ENCODE measurements around the gene ELOB. TPM values are rescaled to one million over a fixed set of nuclear protein-coding genes. Genes with fewer than 3 reads are reported as not detected.

Gene ELOB
- total and polyA plus RNA-seq, 3 experiments from 2014 or later: 274 to 338 (median 322) TPM

- ChIA-PET POLR2A (no interaction called here), CTCF (interaction anchor here (1.2 kb wide), 1 partner anchor 12 kb away, joined by 3 read pairs; no protein-coding TSS in a partner anchor)
- Mint-ChIP-seq H3K9me3 (no peaks in the 10 kb centered on the region), H3K36me3 (no peaks in the 10 kb centered on the region), H3K27me3 (peaks cover 17 to 48% of the 10 kb centered on the region in 2 donors), H3K4me1 (peaks cover 0 to 14% (median 2%) of the 10 kb centered on the region in 3 donors), H3K27ac (no peak overlapping the region), H3K4me3 (no peak overlapping the region)
- Histone ChIP-seq H3K27me3 (ENCODE audit: insufficient read depth, low read length, poor library complexity, severe bottlenecking) (no peaks in the 10 kb centered on the region), H3K4me3 (ENCODE audit: low read length) (no peak overlapping the region), H3K27ac (ENCODE audit: low read depth, low read length) (no peak overlapping the region), H3K4me1 (ENCODE audit: insufficient read depth, low read length) (peaks cover 6% of the 10 kb centered on the region), H3K9me3 (ENCODE audit: low read length) (no peaks in the 10 kb centered on the region), H3K36me3 (ENCODE audit: insufficient read depth, low read length) (no peaks in the 10 kb centered on the region)
- DNase-seq: peak in 1 of 5 donors; percentile 32
These were observed 13.6 kb upstream of the ELOB start for GRCh38 chr16:2790631-2791030.

- H3K36me3 Mint-ChIP-seq: no peaks in the 10 kb centered on the region
- H3K9me3 ChIP-seq (ENCODE audit: low read length): no peaks in the 10 kb centered on the region
- H3K27ac ChIP-seq (ENCODE audit: low read depth, low read length): no peak overlapping the region
- no peak overlapping the region for H3K27ac Mint-ChIP-seq
- no peaks in the 10 kb centered on the region for H3K36me3 ChIP-seq (ENCODE audit: insufficient read depth, low read length)
- ChIA-PET CTCF (no interaction called here), POLR2A (no interaction called here)
- H3K27me3 Mint-ChIP-seq: peaks cover 15 to 28% of the 10 kb centered on the region in 2 donors
- DNase-seq: peak in 1 of 5 donors; percentile 17
- peaks cover 0 to 21% (median 5%) of the 10 kb centered on the region in 3 donors for H3K4me1 Mint-ChIP-seq
- no peak overlapping the region for H3K4me3 ChIP-seq (ENCODE audit: low read length)
- H3K4me1 ChIP-seq (ENCODE audit: insufficient read depth, low read length): peaks cover 12% of the 10 kb centered on the region
- no peaks in the 10 kb centered on the region for H3K9me3 Mint-ChIP-seq
- no peak overlapping the region for H3K4me3 Mint-ChIP-seq
- H3K27me3 ChIP-seq (ENCODE audit: insufficient read depth, low read length, poor library complexity, severe bottlenecking): no peaks in the 10 kb centered on the region
These were observed 10.9 kb upstream of the ELOB start for GRCh38 chr16:2787961-2788360.

GRCh38 chr16:2787406-2787805, 10.3 kb upstream of the ELOB start, which contains the start of gene PRSS33:
PRSS33 (minus strand) TSS chr16:2787560; CDS start chr16:2786547, 1,013 bp downstream.
- CTCF ChIA-PET: no interaction called here
- H3K36me3 ChIP-seq (ENCODE audit: insufficient read depth, low read length): no peaks in the 10 kb centered on the region
- DNase-seq: peak in 1 of 5 donors; percentile 39
- POLR2A ChIA-PET: no interaction called here
- H3K27me3 Mint-ChIP-seq: peaks cover 15 to 25% of the 10 kb centered on the region in 2 donors
- peak within 1 kb of the TSS in 4 of 7 donors; percentile 45 to 57 (median 50) for H3K4me3 Mint-ChIP-seq
- no peaks in the 10 kb centered on the region for H3K9me3 ChIP-seq (ENCODE audit: low read length)
- peaks cover 0 to 21% (median 5%) of the 10 kb centered on the region in 3 donors for H3K4me1 Mint-ChIP-seq
- no peaks in the 10 kb centered on the region for H3K9me3 Mint-ChIP-seq
- H3K36me3 Mint-ChIP-seq: no peaks in the 10 kb centered on the region
- no peak within 1 kb of the TSS for H3K4me3 ChIP-seq (ENCODE audit: low read length)
- no peaks in the 10 kb centered on the region for H3K27me3 ChIP-seq (ENCODE audit: insufficient read depth, low read length, poor library complexity, severe bottlenecking)
- H3K27ac ChIP-seq (ENCODE audit: low read depth, low read length): no peak within 1 kb of the TSS
- H3K4me1 ChIP-seq (ENCODE audit: insufficient read depth, low read length): peaks cover 12% of the 10 kb centered on the region
- H3K27ac Mint-ChIP-seq: peak within 1 kb of the TSS in 1 of 8 donors; percentile 54

- H3K27ac Mint-ChIP-seq: no peak overlapping the region
- H3K4me3 Mint-ChIP-seq: peak overlapping the region in 1 of 7 donors; percentile 51
- no peaks in the 10 kb centered on the region for H3K36me3 Mint-ChIP-seq
- Histone ChIP-seq H3K27me3 (ENCODE audit: insufficient read depth, low read length, poor library complexity, severe bottlenecking) (no peaks in the 10 kb centered on the region), H3K36me3 (ENCODE audit: insufficient read depth, low read length) (no peaks in the 10 kb centered on the region), H3K4me1 (ENCODE audit: insufficient read depth, low read length) (peaks cover 12% of the 10 kb centered on the region), H3K27ac (ENCODE audit: low read depth, low read length) (no peak overlapping the region), H3K9me3 (ENCODE audit: low read length) (no peaks in the 10 kb centered on the region), H3K4me3 (ENCODE audit: low read length) (no peak overlapping the region)
- POLR2A ChIA-PET: no interaction called here
- peaks cover 0 to 21% (median 5%) of the 10 kb centered on the region in 3 donors for H3K4me1 Mint-ChIP-seq
- CTCF ChIA-PET: no interaction called here
- no peaks in the 10 kb centered on the region for H3K9me3 Mint-ChIP-seq
- no peak for DNase-seq
- peaks cover 13 to 21% of the 10 kb centered on the region in 2 donors for H3K27me3 Mint-ChIP-seq
These were observed 9.7 kb upstream of the ELOB start for GRCh38 chr16:2786826-2787151.

GRCh38 chr16:2786061-2786825, 9.2 kb upstream of the ELOB start:
- ChIA-PET CTCF (no interaction called here), POLR2A (interaction anchor here (0.6 kb wide), 1 partner anchor 14 kb away, joined by 4 read pairs; no protein-coding TSS in a partner anchor)
- no peaks in the 10 kb centered on the region for H3K36me3 ChIP-seq (ENCODE audit: insufficient read depth, low read length)
- DNase-seq: peak in 1 of 5 donors; percentile 32
- H3K4me3 Mint-ChIP-seq: peak overlapping the region in 6 of 7 donors; percentile 23 to 72 (median 54)
- H3K4me1 ChIP-seq (ENCODE audit: insufficient read depth, low read length): peaks cover 12% of the 10 kb centered on the region
- H3K4me3 ChIP-seq (ENCODE audit: low read length): peak overlapping the region; percentile 53
- H3K4me1 Mint-ChIP-seq: peaks cover 0 to 21% (median 5%) of the 10 kb centered on the region in 3 donors
- no peaks in the 10 kb centered on the region for H3K36me3 Mint-ChIP-seq
- no peaks in the 10 kb centered on the region for H3K9me3 ChIP-seq (ENCODE audit: low read length)
- peaks cover 10 to 17% of the 10 kb centered on the region in 2 donors for H3K27me3 Mint-ChIP-seq
- no peak overlapping the region for H3K27ac ChIP-seq (ENCODE audit: low read depth, low read length)
- no peak overlapping the region for H3K27ac Mint-ChIP-seq
- H3K27me3 ChIP-seq (ENCODE audit: insufficient read depth, low read length, poor library complexity, severe bottlenecking): no peaks in the 10 kb centered on the region
- no peaks in the 10 kb centered on the region for H3K9me3 Mint-ChIP-seq

- H3K36me3 ChIP-seq (ENCODE audit: insufficient read depth, low read length): no peaks in the 10 kb centered on the region
- CTCF ChIA-PET: interaction anchor here (1.0 to 1.1 kb wide), 2 partner anchors 11 to 53 kb away, joined by 3 to 4 read pairs; no protein-coding TSS in a partner anchor
- H3K36me3 Mint-ChIP-seq: no peaks in the 10 kb centered on the region
- H3K9me3 ChIP-seq (ENCODE audit: low read length): no peaks in the 10 kb centered on the region
- H3K4me3 ChIP-seq (ENCODE audit: low read length): peak overlapping the region; percentile 53
- DNase-seq: peak; percentile 6 to 61 (median 33)
- peaks cover 0 to 21% (median 5%) of the 10 kb centered on the region in 3 donors for H3K4me1 Mint-ChIP-seq
- no peak overlapping the region for H3K27ac ChIP-seq (ENCODE audit: low read depth, low read length)
- POLR2A ChIA-PET: interaction anchor here (0.6 kb wide), 1 partner anchor 13 kb away, joined by 4 read pairs; no protein-coding TSS in a partner anchor
- H3K4me1 ChIP-seq (ENCODE audit: insufficient read depth, low read length): peaks cover 12% of the 10 kb centered on the region
- peaks cover 8 to 9% of the 10 kb centered on the region in 2 donors for H3K27me3 Mint-ChIP-seq
- peak overlapping the region; percentile 79 to 96 (median 84) for H3K4me3 Mint-ChIP-seq
- peak overlapping the region in 6 of 8 donors; percentile 11 to 77 (median 64) for H3K27ac Mint-ChIP-seq
- H3K9me3 Mint-ChIP-seq: no peaks in the 10 kb centered on the region
- H3K27me3 ChIP-seq (ENCODE audit: insufficient read depth, low read length, poor library complexity, severe bottlenecking): no peaks in the 10 kb centered on the region
These were observed 8.3 kb upstream of the ELOB start for GRCh38 chr16:2785101-2785991.

- Mint-ChIP-seq H3K36me3 (no peaks in the 10 kb centered on the region), H3K4me3 (peak overlapping the region; percentile 79 to 96 (median 84)), H3K27me3 (peaks cover 2 to 5% of the 10 kb centered on the region in 2 donors), H3K4me1 (peaks cover 0 to 28% (median 5%) of the 10 kb centered on the region in 3 donors), H3K9me3 (no peaks in the 10 kb centered on the region), H3K27ac (peak overlapping the region in 5 of 8 donors; percentile 11 to 77 (median 71))
- Histone ChIP-seq H3K4me1 (ENCODE audit: insufficient read depth, low read length) (peaks cover 12% of the 10 kb centered on the region), H3K36me3 (ENCODE audit: insufficient read depth, low read length) (no peaks in the 10 kb centered on the region), H3K27ac (ENCODE audit: low read depth, low read length) (no peak overlapping the region), H3K9me3 (ENCODE audit: low read length) (no peaks in the 10 kb centered on the region), H3K4me3 (ENCODE audit: low read length) (peak overlapping the region; percentile 53), H3K27me3 (ENCODE audit: insufficient read depth, low read length, poor library complexity, severe bottlenecking) (no peaks in the 10 kb centered on the region)
- CTCF ChIA-PET: interaction anchor here (1.0 to 1.1 kb wide), 3 partner anchors 12 to 84 kb away, joined by 3 to 6 read pairs (median 4); no protein-coding TSS in a partner anchor
- POLR2A ChIA-PET: no interaction called here
- DNase-seq: peak in 1 of 5 donors; percentile 39
These were observed 7.4 kb upstream of the ELOB start for GRCh38 chr16:2784358-2785100.
